ENCODE measurements around the gene USP25. TPM values are rescaled to one million over a fixed set of nuclear protein-coding genes. Genes with fewer than 3 reads are reported as not detected.
A peak's percentile ranks its signal among the peaks of the same experiment; 100 is the strongest.

USP25 gene
- total RNA-seq, 1 donor from 2014 or later: 54.5 TPM

GRCh38 chr21:15826908-15827601, 97.3 kb downstream of the USP25 start:
- Histone ChIP-seq H3K27me3 (ENCODE audit: control insufficient read depth, insufficient read depth, low read length) (no peaks in the 10 kb centered on the region), H3K36me3 (ENCODE audit: control insufficient read depth, insufficient read depth, low read length) (peaks cover 2% of the 10 kb centered on the region), H3K4me3 (ENCODE audit: low read depth, low read length) (no peak overlapping the region)
- TF ChIP-seq, protein P1, sequence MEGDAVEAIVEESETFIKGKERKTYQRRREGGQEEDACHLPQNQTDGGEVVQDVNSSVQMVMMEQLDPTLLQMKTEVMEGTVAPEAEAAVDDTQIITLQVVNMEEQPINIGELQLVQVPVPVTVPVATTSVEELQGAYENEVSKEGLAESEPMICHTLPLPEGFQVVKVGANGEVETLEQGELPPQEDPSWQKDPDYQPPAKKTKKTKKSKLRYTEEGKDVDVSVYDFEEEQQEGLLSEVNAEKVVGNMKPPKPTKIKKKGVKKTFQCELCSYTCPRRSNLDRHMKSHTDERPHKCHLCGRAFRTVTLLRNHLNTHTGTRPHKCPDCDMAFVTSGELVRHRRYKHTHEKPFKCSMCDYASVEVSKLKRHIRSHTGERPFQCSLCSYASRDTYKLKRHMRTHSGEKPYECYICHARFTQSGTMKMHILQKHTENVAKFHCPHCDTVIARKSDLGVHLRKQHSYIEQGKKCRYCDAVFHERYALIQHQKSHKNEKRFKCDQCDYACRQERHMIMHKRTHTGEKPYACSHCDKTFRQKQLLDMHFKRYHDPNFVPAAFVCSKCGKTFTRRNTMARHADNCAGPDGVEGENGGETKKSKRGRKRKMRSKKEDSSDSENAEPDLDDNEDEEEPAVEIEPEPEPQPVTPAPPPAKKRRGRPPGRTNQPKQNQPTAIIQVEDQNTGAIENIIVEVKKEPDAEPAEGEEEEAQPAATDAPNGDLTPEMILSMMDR (IDR thresholded peaks at IDR 0.05; ENCODE audit: insufficient read depth, low read length, severe bottlenecking): no peak
- no peak for FAIRE-seq
- DNase-seq (ENCODE audit: low read depth): no peak

DNA sequence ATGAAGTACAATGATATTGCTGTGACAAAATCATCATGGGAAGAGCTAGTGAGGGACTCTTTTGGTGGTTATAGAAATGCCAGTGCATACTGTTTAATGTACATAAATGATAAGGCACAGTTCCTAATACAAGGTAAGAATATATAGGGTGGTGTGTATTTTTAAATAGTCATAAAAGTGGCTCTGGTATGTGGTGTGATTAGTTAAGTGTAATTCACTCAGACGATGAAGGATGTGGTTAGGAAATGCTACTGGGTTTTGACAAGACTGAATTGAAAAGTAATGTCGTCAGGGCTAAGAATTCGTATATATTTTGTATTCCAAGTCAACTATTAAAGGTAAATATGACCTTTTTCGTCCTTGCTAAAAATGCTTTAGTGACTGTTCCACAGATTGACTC, 101.7 kb downstream of the USP25 start:
- TF ChIP-seq, protein P1 (IDR thresholded peaks at IDR 0.05; ENCODE audit: insufficient read depth, low read length, severe bottlenecking): no peak
- no peak for FAIRE-seq
- peaks cover 2% of the 10 kb centered on the region for H3K36me3 ChIP-seq (ENCODE audit: control insufficient read depth, insufficient read depth, low read length)

DNA sequence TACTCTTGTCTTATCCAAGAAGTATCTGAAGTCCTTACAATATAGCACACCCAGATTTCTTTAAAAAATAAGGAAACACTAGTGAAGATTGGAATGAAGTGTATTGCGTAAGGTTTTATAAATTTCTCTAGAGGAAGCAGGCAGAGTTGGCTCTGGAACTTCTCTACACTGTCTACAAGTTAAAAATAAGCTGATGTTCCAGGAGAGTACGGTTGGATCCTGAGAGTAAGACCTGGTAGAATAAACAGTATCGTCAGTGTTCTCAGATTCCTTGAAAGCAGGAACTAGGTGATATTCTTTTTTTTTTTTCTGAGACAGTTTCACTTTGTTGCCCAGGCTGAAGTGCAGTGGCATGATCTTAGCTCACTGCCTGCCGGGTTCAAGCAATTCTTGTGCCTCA, 107.9 kb downstream of the USP25 start:
- FAIRE-seq: no peak
- H3K36me3 ChIP-seq (ENCODE audit: control insufficient read depth, insufficient read depth, low read length): no peaks in the 10 kb centered on the region
- DNase-seq (ENCODE audit: low read depth): no peak
- no peak overlapping the region for H3K4me3 ChIP-seq (ENCODE audit: low read depth, low read length)
- H3K27me3 ChIP-seq (ENCODE audit: control insufficient read depth, insufficient read depth, low read length): no peaks in the 10 kb centered on the region
- TF ChIP-seq, protein P1 (IDR thresholded peaks at IDR 0.05; ENCODE audit: insufficient read depth, low read length, severe bottlenecking): no peak

More for the DNA sequence above, 101.7 kb downstream of the USP25 start:
- Histone ChIP-seq H3K27me3 (ENCODE audit: control insufficient read depth, insufficient read depth, low read length) (no peaks in the 10 kb centered on the region), H3K4me3 (ENCODE audit: low read depth, low read length) (no peak overlapping the region)
- DNase-seq (ENCODE audit: low read depth): no peak

- TF ChIP-seq, protein P1 (IDR thresholded peaks at IDR 0.05; ENCODE audit: insufficient read depth, low read length, severe bottlenecking): no peak
- DNase-seq (ENCODE audit: low read depth) (peak; percentile 34), FAIRE-seq (no peak)
Measured at GRCh38 chr21:15839026-15839425, 109.2 kb downstream of the USP25 start.

DNA sequence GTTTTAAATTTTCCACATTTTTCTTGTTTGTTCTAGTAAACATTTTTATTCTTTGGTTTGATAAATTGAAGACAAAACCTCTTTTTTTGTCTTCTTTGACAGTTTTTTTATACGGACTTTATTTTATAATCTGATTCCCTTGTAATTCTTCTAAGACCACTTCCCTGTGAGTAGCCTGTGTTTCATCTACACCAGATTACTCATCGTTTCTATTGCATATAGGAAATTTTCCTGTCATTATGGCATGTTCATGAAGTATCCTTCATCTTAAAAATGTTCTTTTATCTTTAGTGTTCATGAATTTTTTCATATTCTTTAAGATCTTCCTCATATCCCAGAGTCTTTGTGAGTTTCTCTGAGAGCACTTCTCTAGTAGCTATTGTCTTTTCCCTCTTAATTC, 109.8 kb downstream of the USP25 start:
- FAIRE-seq: no peak
- H3K4me3 ChIP-seq (ENCODE audit: low read depth, low read length): no peak overlapping the region

More at GRCh38 chr21:15839026-15839425, 109.2 kb downstream of the USP25 start:
- H3K4me3 ChIP-seq (ENCODE audit: low read depth, low read length): no peak overlapping the region
- H3K27me3 ChIP-seq (ENCODE audit: control insufficient read depth, insufficient read depth, low read length): no peaks in the 10 kb centered on the region
- H3K36me3 ChIP-seq (ENCODE audit: control insufficient read depth, insufficient read depth, low read length): no peaks in the 10 kb centered on the region

More for the DNA sequence above, 109.8 kb downstream of the USP25 start:
- DNase-seq (ENCODE audit: low read depth): peak; percentile 36
- Histone ChIP-seq H3K27me3 (ENCODE audit: control insufficient read depth, insufficient read depth, low read length) (no peaks in the 10 kb centered on the region), H3K36me3 (ENCODE audit: control insufficient read depth, insufficient read depth, low read length) (no peaks in the 10 kb centered on the region)
- TF ChIP-seq, protein P1 (IDR thresholded peaks at IDR 0.05; ENCODE audit: insufficient read depth, low read length, severe bottlenecking): no peak

All from bronchial epithelial cell (primary cell).